GM21390 (cell line): ENCODE results near the gene LPAR1.

Experiments
- ATAC-seq: cut with Tn5 transposase; IDR thresholded peaks from one replicate; pipeline ENCODE4 v1.9.1; 2021; ENCODE audit not compliant: unreplicated experiment

The LPAR1 gene

DNA sequence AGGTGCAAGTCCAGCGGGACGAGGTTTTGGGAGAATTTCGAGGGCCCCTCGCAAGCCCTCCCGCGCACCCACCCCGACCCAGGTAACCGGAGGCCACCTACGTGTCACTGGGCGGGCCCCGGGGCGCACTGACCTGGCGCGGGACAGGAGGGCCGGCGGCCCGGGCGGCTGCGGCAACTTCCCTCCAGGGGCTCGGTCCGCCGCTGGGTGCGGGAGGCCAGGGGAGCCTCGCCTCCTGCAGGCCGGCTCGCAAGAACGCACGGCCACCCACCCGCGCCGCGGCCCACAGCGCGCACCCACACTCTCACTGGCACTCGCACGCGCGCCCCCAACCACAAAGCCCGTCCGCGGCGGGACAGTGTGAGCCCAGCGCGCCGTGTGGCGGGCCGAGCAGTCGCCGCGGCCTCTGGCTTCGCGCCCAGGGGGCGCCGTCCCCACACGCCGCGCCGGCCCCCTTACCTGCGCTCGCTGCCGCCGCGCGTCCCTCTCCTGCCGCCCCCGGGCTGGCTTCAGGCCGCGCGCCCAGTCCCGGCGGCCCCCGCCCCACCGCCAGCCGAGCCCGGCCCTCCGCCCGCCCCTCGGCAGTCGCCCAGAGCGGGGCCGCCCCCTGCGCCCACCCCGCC lies 451 bp downstream of the LPAR1 start:
- peak; percentile 55 for ATAC-seq

DNA sequence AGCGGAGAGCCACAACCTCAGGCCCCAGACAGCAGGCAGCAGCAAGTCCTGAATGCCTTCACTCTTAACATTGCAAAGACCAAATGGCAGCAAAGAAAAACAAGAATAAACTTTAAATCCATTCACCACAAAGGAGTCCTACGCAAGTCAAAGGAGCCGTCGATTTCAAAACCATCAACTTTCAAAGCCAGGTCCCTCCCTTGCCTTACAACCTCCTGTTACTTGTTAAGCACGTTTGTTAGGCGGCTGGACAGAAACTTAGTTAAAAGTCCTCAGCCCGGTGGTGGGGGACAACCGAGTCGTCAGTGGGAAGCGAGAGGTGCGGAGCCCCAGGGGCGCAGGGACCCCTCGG lies 938 bp downstream of the LPAR1 start:
- ATAC-seq = no peak

DNA sequence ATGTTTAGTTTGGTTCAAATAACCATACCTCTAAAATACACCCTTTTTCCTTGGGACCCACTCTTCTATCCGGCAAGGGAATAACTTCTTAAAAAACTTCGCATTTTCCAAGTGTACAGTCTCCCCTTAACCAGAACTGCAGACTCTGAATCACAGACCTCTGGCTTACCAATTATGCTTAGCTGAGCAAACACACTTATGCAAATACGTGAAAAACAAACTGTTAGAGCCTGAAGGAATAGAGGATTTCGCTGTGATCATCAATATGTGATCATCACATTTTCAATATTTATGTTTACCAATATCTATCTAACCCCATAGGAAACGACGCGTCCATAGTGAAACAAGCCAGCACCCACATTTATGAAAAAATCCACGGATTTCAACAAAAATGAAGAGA lies 1.3 kb downstream of the LPAR1 start:
- no peak for ATAC-seq

DNA sequence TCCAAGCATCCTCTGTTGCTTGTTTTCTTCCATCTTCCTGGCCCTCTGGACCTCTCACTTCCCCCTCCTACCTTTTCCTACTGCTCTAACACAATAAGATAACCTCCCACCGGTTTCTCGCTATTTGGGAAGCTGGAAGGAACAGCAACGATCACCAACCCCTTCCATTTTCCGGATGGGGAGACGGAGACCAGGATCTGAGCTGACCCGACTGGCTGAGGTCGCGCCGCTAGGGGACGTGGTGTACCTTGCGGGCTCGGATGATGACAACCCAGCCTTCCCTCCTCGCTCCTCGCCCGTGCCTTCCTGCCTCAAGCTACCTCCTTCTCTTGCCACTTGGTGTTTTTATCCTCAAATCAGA lies 1.9 kb downstream of the LPAR1 start:
- ATAC-seq = no peak

- ATAC-seq = no peak
Measured at GRCh38 chr9:111035543-111036428, 2.5 kb downstream of the LPAR1 start.

GRCh38 chr9:111034898-111035539 lies 3.3 kb downstream of the LPAR1 start:
- ATAC-seq = no peak

DNA sequence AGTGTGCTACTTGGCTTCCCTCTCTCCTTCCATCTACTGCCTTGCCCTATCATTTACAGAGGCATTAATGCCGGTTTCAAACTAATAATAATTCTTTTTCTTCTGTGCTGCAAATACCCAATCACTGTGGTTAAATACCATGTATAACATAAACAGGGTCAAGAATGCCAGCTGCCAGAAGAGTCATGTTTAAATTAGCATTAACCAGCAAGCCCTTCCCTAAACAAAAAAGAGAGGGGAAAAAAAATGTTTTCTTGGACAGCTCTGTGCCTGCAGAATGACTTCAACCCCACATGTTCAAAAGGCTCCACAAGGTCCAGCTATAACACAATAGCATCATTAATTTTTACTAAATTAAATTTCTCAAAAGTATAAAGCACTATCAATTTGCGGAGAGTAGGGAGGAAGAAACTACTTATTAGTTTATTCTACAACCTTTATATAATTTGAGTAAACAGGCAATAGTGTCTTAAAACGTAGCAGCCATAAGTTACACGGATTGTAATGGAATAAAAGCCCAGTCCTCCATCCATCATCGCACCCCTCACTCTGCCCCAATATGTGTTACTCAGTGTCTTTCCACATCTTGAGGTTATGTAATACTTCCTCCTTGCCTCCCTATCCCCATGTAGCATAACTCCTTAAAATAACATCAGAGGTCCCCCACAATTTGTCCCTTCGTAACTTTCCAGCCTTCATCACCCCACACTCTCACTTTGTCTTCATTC lies 3.9 kb downstream of the LPAR1 start:
- no peak for ATAC-seq

- ATAC-seq = no peak
Measured at GRCh38 chr9:111030492-111030891, 7.8 kb downstream of the LPAR1 start.

- ATAC-seq = no peak
Measured at GRCh38 chr9:111029260-111029659, 9.0 kb downstream of the LPAR1 start.

- ATAC-seq = no peak
Measured at GRCh38 chr9:111027798-111028197, 10.5 kb downstream of the LPAR1 start.

DNA sequence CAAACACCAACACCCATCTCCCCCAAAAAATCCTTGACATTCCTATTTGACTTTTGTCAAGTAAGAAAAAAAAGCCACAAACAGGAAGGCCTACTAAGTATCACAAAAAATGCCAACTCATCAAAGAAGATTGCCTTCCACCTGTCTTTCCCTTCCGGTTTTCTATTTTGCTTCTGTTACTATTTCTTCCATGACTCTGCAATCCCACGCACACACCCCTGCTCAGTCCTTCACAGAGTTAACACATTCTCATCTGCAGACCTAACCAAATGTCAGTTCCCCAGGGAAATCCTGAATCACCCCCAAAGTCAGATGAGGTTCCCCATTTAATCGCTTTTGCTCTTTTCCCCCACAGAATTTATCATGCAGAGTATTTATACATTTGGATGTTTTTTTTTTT lies 15.1 kb downstream of the LPAR1 start:
- ATAC-seq = no peak

DNA sequence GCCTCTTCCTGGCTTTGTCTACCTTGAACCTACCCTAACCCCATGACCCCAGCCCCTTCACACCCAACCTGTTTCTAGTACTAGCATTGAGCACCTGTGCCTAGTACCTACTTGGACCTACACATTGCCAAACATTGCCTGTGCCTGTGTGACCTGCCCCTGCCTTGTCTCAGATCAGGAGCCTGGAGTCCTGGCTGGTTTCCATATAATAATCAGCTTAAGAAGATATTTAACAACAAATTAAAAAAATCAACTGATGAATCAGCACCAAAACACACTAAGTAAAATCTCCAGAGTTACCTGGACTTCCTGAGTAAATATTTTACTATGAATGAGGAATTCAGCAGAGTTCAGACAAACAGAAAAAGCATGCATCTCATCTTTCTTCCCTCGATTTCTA lies 17.7 kb downstream of the LPAR1 start:
- ATAC-seq = no peak

DNA sequence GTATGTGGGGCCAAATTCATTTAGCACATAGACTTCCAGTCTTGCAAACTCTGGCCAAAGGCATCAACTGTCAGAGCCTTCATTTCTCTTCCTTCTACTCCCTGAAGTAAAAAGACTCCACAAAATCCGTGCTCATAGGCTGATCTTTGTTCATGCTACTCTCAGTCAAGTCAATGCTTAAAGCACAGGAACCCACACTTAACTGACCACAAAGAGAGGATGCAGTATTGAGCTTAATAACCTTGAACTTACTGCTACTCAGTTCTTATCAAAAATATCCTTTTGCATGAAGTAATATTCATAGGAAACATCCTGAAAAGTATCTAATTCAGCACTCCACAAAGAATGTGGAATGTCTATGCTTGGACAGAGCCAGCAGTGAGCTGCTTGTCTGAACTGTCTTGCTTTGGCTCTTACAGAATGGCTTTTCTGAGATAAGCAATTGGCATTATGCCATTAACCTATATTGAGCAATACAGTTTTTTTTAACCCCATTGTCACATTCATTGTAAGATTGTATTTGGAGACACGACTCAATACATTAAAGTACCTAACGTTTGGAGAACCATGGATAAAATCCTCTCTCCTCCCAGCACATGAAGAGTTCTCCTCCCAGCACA lies 21.7 kb downstream of the LPAR1 start:
- ATAC-seq = no peak

DNA sequence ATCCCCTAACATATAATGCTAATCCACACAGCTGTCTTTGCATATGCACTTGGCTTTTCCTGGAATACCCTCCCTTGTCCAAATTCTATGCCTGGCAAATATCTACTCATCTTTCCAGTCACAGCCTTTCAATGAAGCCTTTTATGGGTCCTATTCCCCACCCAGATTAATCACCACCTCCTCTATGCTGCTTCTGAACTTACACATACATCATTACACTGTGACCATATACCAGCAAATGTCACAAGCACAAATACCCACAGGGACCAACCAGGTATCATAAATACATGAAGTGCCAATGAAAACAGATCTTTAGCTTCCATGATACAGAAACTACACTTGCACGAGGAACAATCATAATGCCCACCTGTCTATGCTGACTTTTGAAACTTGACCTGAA lies 22.3 kb downstream of the LPAR1 start:
- no peak for ATAC-seq

DNA sequence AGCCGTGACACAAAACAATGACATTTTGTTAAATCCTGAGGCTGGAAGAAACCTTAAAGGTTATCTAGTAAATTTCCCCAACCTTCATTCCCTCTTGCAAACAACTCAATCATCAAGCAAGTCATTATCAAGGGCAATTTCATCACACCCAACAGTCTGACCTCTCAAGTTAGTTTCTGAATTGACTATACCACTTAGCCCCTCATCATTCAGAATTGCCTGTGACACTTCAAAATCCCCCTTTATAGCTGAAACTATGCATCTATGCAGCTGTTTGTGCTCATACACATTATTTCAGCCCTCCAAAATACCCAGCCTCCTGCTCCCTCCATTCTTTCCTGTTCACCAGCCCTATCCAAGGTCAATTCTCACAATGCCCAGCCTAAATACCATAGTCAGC lies 24.6 kb downstream of the LPAR1 start:
- ATAC-seq = no peak

DNA sequence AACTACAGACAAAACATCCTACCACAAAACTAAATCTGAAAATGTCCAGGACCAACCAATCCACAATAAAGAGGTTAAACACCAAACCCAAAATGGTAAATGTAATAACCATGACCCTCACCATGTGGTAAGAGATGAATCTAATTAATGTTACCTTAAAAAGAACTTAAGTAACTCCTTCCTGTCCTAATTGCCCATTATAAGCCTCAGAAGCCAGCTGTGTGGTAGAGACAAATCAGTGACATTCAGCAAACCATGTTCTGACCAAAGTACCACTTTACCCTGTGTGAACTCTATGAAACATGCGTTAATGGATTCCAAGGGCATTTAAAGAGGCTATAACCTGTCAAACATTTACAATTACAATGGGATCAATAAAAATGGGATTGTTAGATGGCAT lies 25.0 kb downstream of the LPAR1 start:
- no peak for ATAC-seq

DNA sequence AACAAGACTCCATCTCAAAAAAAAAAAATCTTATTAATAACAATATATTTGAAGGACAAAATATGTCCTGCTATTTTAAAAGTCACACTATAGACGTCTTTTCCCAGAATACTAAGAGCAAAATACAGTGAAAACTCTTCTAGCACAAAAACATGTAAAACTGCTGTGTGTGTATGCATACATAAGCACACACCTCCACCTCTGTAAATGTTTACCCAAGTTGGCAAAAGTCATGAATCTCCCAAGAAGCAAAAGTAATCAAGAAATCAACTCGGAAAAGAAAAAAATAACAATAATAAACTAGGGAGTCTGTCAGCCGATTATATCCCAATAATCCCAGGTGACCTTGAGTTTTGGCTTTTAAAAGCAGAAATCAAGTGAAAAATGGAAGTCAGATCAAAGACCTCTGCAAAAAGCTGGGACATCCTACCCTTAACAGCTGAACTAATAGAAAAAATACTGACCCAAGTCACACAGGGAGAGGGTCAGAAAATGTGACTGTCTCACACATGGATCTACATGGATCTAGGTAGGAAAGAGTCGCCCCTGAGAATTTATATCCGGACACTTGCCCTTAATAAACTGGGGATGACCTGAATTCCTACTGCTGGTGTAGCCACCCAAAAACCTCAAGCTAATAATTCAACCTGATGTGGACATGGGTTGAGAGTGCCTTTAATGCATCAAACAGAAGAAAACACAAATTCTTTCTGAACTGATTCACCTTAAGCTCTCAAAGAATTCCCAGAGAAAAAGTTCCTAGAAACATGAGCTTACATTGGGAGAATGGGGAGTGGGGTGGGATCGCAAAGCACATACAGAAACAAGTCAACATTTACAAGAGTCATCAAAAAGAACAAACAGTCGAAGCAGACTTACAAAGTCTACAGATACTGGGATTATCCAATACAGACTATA lies 29.9 kb downstream of the LPAR1 start:
- no peak for ATAC-seq

DNA sequence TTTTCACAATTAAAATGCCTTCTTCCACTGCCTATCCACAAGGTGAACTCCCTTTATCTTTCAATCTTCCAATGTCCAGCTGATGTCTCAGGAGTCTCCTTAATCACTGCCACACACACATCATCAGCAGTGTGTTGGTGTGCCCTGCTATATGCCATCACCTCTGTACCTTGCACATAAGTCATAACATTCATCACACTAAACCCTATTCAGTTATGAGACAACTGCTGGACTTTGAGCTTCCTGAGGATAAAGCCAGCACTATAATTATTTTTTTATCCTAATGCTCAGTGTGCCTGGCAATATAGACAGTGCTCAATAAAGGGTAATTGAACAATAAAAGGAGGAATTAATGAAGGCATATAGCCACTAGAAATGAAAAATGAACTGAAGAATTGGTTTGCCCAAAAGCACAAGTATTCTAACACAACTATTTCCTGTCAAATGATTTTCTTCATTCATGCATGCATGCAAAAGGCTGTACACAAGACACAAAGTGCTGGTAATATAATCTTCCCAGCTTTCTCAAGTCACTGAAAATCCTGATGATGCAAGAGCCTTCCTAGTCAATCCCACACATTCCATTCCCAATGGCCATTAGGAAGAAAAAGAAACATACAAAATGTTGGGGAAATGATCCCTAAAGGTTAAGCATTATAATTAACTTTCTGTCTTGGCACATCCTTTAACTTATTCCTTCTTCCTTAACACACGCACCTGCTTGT lies 32.4 kb downstream of the LPAR1 start:
- ATAC-seq = no peak

- ATAC-seq = no peak
Measured at GRCh38 chr9:111004936-111005335, 33.3 kb downstream of the LPAR1 start.

DNA sequence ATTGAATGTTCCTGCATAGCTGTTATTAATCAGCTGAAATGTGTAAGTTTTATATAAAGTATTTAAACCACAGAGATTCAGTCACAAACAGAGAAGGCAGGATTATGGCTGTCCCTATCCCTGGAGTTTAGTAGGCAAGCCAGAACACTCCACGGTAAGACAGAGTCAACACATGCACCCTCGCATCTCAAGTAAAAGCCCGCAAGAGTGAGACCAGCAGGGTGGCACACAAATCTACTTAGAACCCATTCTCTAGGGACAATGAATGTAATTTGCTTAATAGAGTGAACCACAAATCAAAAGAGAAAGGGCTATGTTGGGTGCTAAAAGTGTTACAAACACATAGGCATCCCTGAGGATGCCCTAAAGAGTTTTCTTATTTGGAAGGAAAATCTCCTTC lies 35.1 kb downstream of the LPAR1 start:
- no peak for ATAC-seq
